K562 treated with DMSO at 1 percent for 12 hours (cell line): ENCODE measurements around the gene SCYGR1. TPM values are rescaled to one million over a fixed set of nuclear protein-coding genes. Genes with fewer than 3 reads are reported as not detected.

Experiments used
- total RNA-seq: library from RNA; unstranded; fragments of 300-600 nt; gene quantifications from 2 replicates; pipeline ENCODE4 v1.2.3, GENCODE V29; 2022; ENCODE audit not compliant: insufficient read depth

Gene SCYGR1
- total RNA-seq, result not detected in 2 replicates

DNA sequence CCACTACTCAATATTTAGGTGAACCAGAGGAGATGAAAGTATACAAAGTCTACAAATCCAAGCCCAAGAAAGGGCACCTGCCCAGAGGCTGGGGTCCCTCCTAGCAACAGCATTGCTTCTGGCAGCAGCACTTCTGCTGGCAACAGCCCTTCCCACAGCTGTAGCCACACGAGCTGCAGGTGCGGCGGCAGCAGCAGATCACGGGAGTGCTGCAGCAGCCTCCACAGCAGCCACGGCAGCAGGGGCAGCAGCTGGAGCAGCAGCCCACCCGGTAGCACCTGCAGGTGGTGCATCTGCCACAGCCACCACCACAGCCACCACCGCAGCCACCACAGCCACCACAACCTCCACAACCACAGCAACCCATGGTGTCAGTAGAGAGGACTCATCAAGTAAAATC is at the start of gene SCYGR1:
Gene SCYGR1, minus strand, starts transcription at position 367 of the 400 bp plus-strand sequence. Its CDS starts 0 bp downstream, at position 367.

DNA sequence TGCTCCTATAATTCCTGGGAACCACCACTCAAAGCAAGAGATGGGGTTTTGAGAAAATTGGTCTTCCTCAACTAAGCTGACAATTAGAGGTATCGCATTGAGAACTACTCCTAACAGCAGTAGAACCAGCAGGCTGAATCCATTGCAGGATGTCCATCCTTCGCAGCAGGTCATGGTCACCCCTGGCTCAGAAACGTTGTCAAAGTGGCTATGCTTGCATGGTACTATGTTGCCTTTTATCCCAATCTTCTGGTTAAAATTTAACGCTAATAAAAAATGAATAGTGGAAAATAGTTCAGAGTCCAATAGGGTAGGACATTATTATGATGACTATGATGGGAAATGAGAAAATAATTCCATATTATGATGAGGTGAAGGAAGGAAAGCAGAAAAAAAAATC is 8.7 kb downstream of the SCYGR1 start, which contains the start of gene TM4SF20:
Gene TM4SF20, minus strand, starts transcription at position 212 of the 400 bp plus-strand sequence. Its CDS starts 38 bp downstream, at position 174.

Other genes starting within 250 kb of the SCYGR1 start
- not detected in 2 replicates for gene COL4A4, start 223.7 kb downstream of the SCYGR1 start, total RNA-seq
- not detected in 2 replicates for gene COL4A3, start 223.3 kb downstream of the SCYGR1 start, total RNA-seq
- 23.5 and 48.4 TPM in 2 replicates for gene MFF, start 62.7 kb downstream of the SCYGR1 start, total RNA-seq
- not detected in 2 replicates for gene TM4SF20, start 8.6 kb downstream of the SCYGR1 start, total RNA-seq
- gene AGFG1, start 84.2 kb upstream of the SCYGR1 start, total RNA-seq, result 18.7 and 32.5 TPM in 2 replicates
- gene SCYGR2, start 210.9 kb upstream of the SCYGR1 start, total RNA-seq, result not detected in 2 replicates
- not detected in 2 replicates for gene SCYGR3, start 226.9 kb upstream of the SCYGR1 start, total RNA-seq
- not detected in 2 replicates for gene SCYGR4, start 229.5 kb upstream of the SCYGR1 start, total RNA-seq